H9 (cell line): Measurements from ENCODE around the gene TAF9. TPM values are rescaled to one million over a fixed set of nuclear protein-coding genes. Genes with fewer than 3 reads are reported as not detected.

Experiments used
- DNase-seq: peaks from one replicate; pipeline ENCODE4 v3.0.0-alpha.2; 2017
- H2AFZ ChIP-seq: one replicate; pipeline ENCODE4 v1.6.1; 2013; ENCODE audit warnings: mild to moderate bottlenecking, low read length, control low read depth, moderate library complexity
- H2AK5ac ChIP-seq: 2 replicates; pipeline ENCODE4 v1.6.1; 2013; ENCODE audit warnings: low read length, control low read depth, mixed read lengths; ENCODE audit not compliant: insufficient read length
- H2BK120ac ChIP-seq: one replicate; pipeline ENCODE4 v1.6.1; 2013; ENCODE audit warnings: low read depth, mild to moderate bottlenecking, low read length, control low read depth, inconsistent platforms; ENCODE audit not compliant: poor library complexity, severe bottlenecking
- H2BK12ac ChIP-seq: 2 replicates; pipeline ENCODE4 v1.6.1; 2013; ENCODE audit warnings: low read length, control low read depth, mixed read lengths, low read depth; ENCODE audit not compliant: insufficient read length
- H2BK15ac ChIP-seq: 2 replicates; pipeline ENCODE4 v1.6.1; 2013; ENCODE audit warnings: low read depth, low read length, control low read depth
- H2BK20ac ChIP-seq: one replicate; pipeline ENCODE4 v1.6.1; 2013; ENCODE audit warnings: low read depth, mild to moderate bottlenecking, low read length, control low read depth, inconsistent platforms; ENCODE audit not compliant: poor library complexity, severe bottlenecking
- H2BK5ac ChIP-seq: 2 replicates; pipeline ENCODE4 v1.6.1; 2013; ENCODE audit warnings: low read length, control low read depth, mixed read lengths; ENCODE audit not compliant: insufficient read length
- H3K14ac ChIP-seq: 2 replicates; pipeline ENCODE4 v1.6.1; 2013; ENCODE audit warnings: low read length, control low read depth; ENCODE audit not compliant: insufficient read depth
- H3K18ac ChIP-seq: 2 replicates; pipeline ENCODE4 v1.6.1; 2013; ENCODE audit warnings: low read depth, mild to moderate bottlenecking, mixed read lengths, low read length, control low read depth; ENCODE audit not compliant: insufficient read length
- H3K23ac ChIP-seq: 2 replicates; pipeline ENCODE4 v1.6.1; 2013; ENCODE audit warnings: low read length, control low read depth, mixed read lengths, low read depth; ENCODE audit not compliant: insufficient read length
- H3K23me2 ChIP-seq: 2 replicates; pipeline ENCODE4 v1.6.1; 2013; ENCODE audit warnings: low read depth, mild to moderate bottlenecking, mixed read lengths, low read length, control low read depth; ENCODE audit not compliant: insufficient read length, poor library complexity, severe bottlenecking
- H3K27ac ChIP-seq: 2 replicates; pipeline ENCODE4 v1.5.1; 2013; ENCODE audit warnings: low read length, control low read depth, mixed read lengths, low read depth; ENCODE audit not compliant: insufficient read length
- H3K27me3 ChIP-seq: 2 replicates; pipeline ENCODE4 v1.6.1; 2013; ENCODE audit warnings: low read length, control low read depth, inconsistent platforms; ENCODE audit not compliant: insufficient read depth
- H3K4ac ChIP-seq: 2 replicates; pipeline ENCODE4 v1.6.1; 2013; ENCODE audit warnings: low read depth, mild to moderate bottlenecking, control low read depth, inconsistent platforms, low read length, moderate library complexity
- H3K4me1 ChIP-seq: 2 replicates; pipeline ENCODE4 v1.6.1; 2013; ENCODE audit warnings: low read length, control low read depth, inconsistent platforms; ENCODE audit not compliant: insufficient read depth
- H3K4me2 ChIP-seq: 2 replicates; pipeline ENCODE4 v1.6.1; 2013; ENCODE audit warnings: low read length, control low read depth, mixed read lengths; ENCODE audit not compliant: insufficient read length, insufficient read depth
- H3K56ac ChIP-seq: 2 replicates; pipeline ENCODE4 v1.6.1; 2013; ENCODE audit warnings: low read depth, mild to moderate bottlenecking, mixed read lengths, low read length, control low read depth; ENCODE audit not compliant: insufficient read length
- H3K79me1 ChIP-seq: 2 replicates; pipeline ENCODE4 v1.6.1; 2013; ENCODE audit warnings: low read depth, mild to moderate bottlenecking, moderate library complexity, low read length, control low read depth, inconsistent platforms; ENCODE audit not compliant: insufficient read depth, poor library complexity, severe bottlenecking
- H3K79me2 ChIP-seq: 2 replicates; pipeline ENCODE4 v1.6.1; 2013; ENCODE audit warnings: low read length, control low read depth, inconsistent platforms; ENCODE audit not compliant: insufficient read depth
- H3K9ac ChIP-seq: 2 replicates; pipeline ENCODE4 v1.6.1; 2013; ENCODE audit warnings: low read length, control low read depth, mixed read lengths; ENCODE audit not compliant: insufficient read length; ENCODE audit errors: extremely low read depth
- H3K9me3 ChIP-seq: one replicate; pipeline ENCODE4 v1.6.1; 2013; ENCODE audit warnings: low read depth, low read length, inconsistent platforms; ENCODE audit not compliant: control insufficient read depth
- H3T11ph ChIP-seq: one replicate; pipeline ENCODE4 v1.6.1; 2013; ENCODE audit warnings: mild to moderate bottlenecking, low read length, control low read depth, inconsistent platforms
- H4K20me1 ChIP-seq: one replicate; pipeline ENCODE4 v1.6.1; 2013; ENCODE audit not compliant: control insufficient read depth, insufficient read length, insufficient read depth
- H4K5ac ChIP-seq: 2 replicates; pipeline ENCODE4 v1.6.1; 2013; ENCODE audit warnings: low read depth, mild to moderate bottlenecking, mixed read lengths, low read length, control low read depth; ENCODE audit not compliant: insufficient read length
- H4K8ac ChIP-seq: replicated peaks from 2 replicates; pipeline ENCODE4 v1.6.1; 2013; ENCODE audit warnings: low read length, control low read depth, mixed read lengths, low read depth; ENCODE audit not compliant: insufficient read length
- H4K91ac ChIP-seq: 2 replicates; pipeline ENCODE4 v1.6.1; 2013; ENCODE audit warnings: low read depth, mild to moderate bottlenecking, moderate library complexity, mixed read lengths, low read length, control low read depth; ENCODE audit not compliant: insufficient read length
- H3K27ac Mint-ChIP-seq, 3 experiments: 2 replicates in 2 of 3; 3 replicates in 1 of 3; pipeline ENCODE4 v1.8.0; 2020 to 2021; ENCODE audit warnings: mixed read lengths in 3 of 3, mild to moderate bottlenecking in 1 of 3, moderate library complexity in 1 of 3
- H3K27me3 Mint-ChIP-seq: 2 replicates; pipeline ENCODE4 v1.8.0; 2021; ENCODE audit warnings: low read depth, mild to moderate bottlenecking, moderate library complexity, mixed read lengths
- H3K36me3 Mint-ChIP-seq, 3 experiments: 2 replicates in 2 of 3; 3 replicates in 1 of 3; pipeline ENCODE4 v1.8.0; 2020 to 2021; ENCODE audit warnings: low read depth in 3 of 3, mixed read lengths in 3 of 3; ENCODE audit not compliant: insufficient read depth in 1 of 3
- H3K4me1 Mint-ChIP-seq, 2 experiments: 2 replicates each; pipeline ENCODE4 v1.8.0; 2020; ENCODE audit warnings: mixed read lengths in 2 of 2
- H3K4me3 Mint-ChIP-seq, 2 experiments: 2 replicates in 1 of 2; 3 replicates in 1 of 2; pipeline ENCODE4 v1.8.0; 2020 to 2021; ENCODE audit warnings: mild to moderate bottlenecking in 2 of 2, mixed read lengths in 2 of 2, moderate library complexity in 1 of 2
- H3K9me3 Mint-ChIP-seq, 2 experiments: 2 replicates in 1 of 2; 3 replicates in 1 of 2; pipeline ENCODE4 v1.8.0; 2020; ENCODE audit warnings: mild to moderate bottlenecking in 2 of 2, mixed read lengths in 2 of 2, moderate library complexity in 1 of 2
- WGBS: extraction: QIAGEN DNeasy Blood & Tissue Kit; methylation state at CpG from one replicate; pipeline ENCODE4 v1.1.7; 2013; ENCODE audit warnings: missing lambda C conversion rate, low lambda C conversion rate, mixed read lengths; ENCODE audit not compliant: insufficient read length; ENCODE audit errors: extremely low coverage; 5-methylcytosine and 5-hydroxymethylcytosine counted together
- long read RNA-seq: library from polyadenylated mRNA; unstranded; transcript quantifications from one replicate; pipeline ENCODE4 v2.0.0, GENCODE V29; 2020
- total RNA-seq: library from RNA; stranded (reverse); gene quantifications from 2 replicates; pipeline ENCODE4 v1.2.1, GENCODE V29; 2021
- TF ChIP-seq, protein P1 (sequence below): fragments of 200-600 bp; sonication (generic); conservative IDR thresholded peaks from 3 replicates; pipeline ENCODE4 v1.8.0; 2021; ENCODE audit warnings: antibody characterized with exemption, mild to moderate bottlenecking

The TAF9 gene, protein sequence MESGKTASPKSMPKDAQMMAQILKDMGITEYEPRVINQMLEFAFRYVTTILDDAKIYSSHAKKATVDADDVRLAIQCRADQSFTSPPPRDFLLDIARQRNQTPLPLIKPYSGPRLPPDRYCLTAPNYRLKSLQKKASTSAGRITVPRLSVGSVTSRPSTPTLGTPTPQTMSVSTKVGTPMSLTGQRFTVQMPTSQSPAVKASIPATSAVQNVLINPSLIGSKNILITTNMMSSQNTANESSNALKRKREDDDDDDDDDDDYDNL
- 82.4 and 85.0 TPM in 2 replicates for total RNA-seq
- long read RNA-seq, transcript TAF9-205 (2 exons, 1,331 nt): minor isoform, 10 of 353 reads
- long read RNA-seq, transcript TAF9-208 (3 exons, 582 nt): minor isoform, 6 of 353 reads
- long read RNA-seq, transcript TAF9-201 (3 exons, 1,283 nt): major isoform, 296 of 353 reads
- long read RNA-seq, transcript TAF9-202 (3 exons, 1,461 nt): minor isoform, 16 of 353 reads
- long read RNA-seq, partial matches to known transcripts: 4 of 353 reads
- long read RNA-seq, other reads (novel, unspliced or antisense): 16 of 353 reads

DNA sequence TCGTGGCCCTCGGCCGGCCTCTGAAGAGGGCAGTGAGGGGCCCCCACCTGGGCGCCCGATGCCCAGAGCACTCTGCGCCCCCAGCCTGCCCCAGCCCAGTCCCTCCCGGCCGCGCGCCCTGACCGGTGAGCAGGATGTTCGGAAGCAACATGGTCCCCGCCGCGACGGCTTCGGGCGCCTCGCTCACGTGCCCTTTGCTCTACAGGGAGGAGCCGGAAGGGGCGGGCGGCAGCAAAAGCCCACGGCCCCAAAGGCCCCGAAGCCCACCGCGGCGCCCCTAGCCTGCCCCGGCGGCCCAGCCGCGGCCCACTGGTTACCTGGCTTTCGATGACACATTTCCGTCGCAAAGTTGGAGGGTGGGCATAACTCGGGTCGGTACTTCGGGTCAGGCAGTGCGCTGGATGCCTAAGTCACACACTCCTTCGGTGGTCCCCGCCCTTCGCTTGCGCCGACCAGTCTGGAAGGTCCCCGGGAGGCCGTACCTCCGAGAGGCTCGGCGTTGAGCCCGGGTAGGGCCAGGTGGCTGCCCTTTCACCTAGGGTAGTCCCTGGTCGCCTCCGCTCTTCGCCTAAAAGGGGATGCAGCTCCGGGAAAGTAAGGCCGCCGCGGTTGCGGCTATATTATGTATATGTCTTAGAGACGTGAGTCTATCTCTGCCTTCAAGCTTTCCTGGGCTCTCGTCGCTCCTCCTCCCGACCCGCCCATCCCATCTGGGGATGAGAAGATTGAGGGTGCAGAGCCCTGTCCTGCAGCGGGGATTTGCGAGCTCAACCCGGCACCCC lies at the start of gene TAF9, which contains the start of the genes AK6 and RAD17:
TSS of gene TAF9 (minus strand) at position 181 of the 782 bp plus-strand sequence. CDS start 3,783 bp downstream, outside the sequence.
TSS of gene AK6 (minus strand) at position 181 of the 782 bp plus-strand sequence. CDS start at position 151, 30 bp downstream.
TSS of gene RAD17 (plus strand) at position 479 of the 782 bp plus-strand sequence. CDS start 2,391 bp downstream, outside the sequence.
- H3K27ac ChIP-seq: peak within 1 kb of the TSS; percentile 73
- no peak within 1 kb of the TSS for H2AFZ ChIP-seq
- peaks cover 3% of the 10 kb centered on the region for H4K20me1 ChIP-seq
- TF ChIP-seq, protein P1, sequence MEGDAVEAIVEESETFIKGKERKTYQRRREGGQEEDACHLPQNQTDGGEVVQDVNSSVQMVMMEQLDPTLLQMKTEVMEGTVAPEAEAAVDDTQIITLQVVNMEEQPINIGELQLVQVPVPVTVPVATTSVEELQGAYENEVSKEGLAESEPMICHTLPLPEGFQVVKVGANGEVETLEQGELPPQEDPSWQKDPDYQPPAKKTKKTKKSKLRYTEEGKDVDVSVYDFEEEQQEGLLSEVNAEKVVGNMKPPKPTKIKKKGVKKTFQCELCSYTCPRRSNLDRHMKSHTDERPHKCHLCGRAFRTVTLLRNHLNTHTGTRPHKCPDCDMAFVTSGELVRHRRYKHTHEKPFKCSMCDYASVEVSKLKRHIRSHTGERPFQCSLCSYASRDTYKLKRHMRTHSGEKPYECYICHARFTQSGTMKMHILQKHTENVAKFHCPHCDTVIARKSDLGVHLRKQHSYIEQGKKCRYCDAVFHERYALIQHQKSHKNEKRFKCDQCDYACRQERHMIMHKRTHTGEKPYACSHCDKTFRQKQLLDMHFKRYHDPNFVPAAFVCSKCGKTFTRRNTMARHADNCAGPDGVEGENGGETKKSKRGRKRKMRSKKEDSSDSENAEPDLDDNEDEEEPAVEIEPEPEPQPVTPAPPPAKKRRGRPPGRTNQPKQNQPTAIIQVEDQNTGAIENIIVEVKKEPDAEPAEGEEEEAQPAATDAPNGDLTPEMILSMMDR: no peak
- H3K4me2 ChIP-seq: peak within 1 kb of the TSS; percentile 89
- H3K23me2 ChIP-seq: peaks cover 2% of the 10 kb centered on the region
- no peak within 1 kb of the TSS for H2BK120ac ChIP-seq
- H4K8ac ChIP-seq: no peak within 1 kb of the TSS
- H3K56ac ChIP-seq: no peak within 1 kb of the TSS
- H3K14ac ChIP-seq: peak within 1 kb of the TSS; percentile 94
- H4K5ac ChIP-seq: no peak within 1 kb of the TSS
- H2BK20ac ChIP-seq: no peak within 1 kb of the TSS
- H3K79me1 ChIP-seq: no peaks in the 10 kb centered on the region
- H2BK15ac ChIP-seq: no peak within 1 kb of the TSS
- H4K91ac ChIP-seq: no peak within 1 kb of the TSS
- no peaks in the 10 kb centered on the region for H3K27me3 ChIP-seq
- H3K4me3 Mint-ChIP-seq: peak within 1 kb of the TSS; percentile 97 to 98
- no peaks in the 10 kb centered on the region for H3K27me3 Mint-ChIP-seq
- H3K9me3 Mint-ChIP-seq: no peaks in the 10 kb centered on the region
- no peak within 1 kb of the TSS for H3K4ac ChIP-seq
- H3K18ac ChIP-seq: peak within 1 kb of the TSS; percentile 93
- H3K23ac ChIP-seq: no peak within 1 kb of the TSS
- H3T11ph ChIP-seq: no peak within 1 kb of the TSS
- H3K4me1 ChIP-seq: no peaks in the 10 kb centered on the region
- H3K27ac Mint-ChIP-seq: peak within 1 kb of the TSS; percentile 99
- H2BK12ac ChIP-seq: no peak within 1 kb of the TSS
- peak; percentile 95 for DNase-seq
- H3K9me3 ChIP-seq: no peaks in the 10 kb centered on the region
- peaks cover 30% of the 10 kb centered on the region; the same call in 1 of the 2 replicates for H3K79me2 ChIP-seq
- peaks cover 18 to 31% (median 28%) of the 10 kb centered on the region in 3 experiments; a peak in 6 of 7 replicates for H3K36me3 Mint-ChIP-seq
- H2BK5ac ChIP-seq: no peak within 1 kb of the TSS
- H2AK5ac ChIP-seq: no peak within 1 kb of the TSS
- H3K9ac ChIP-seq: peak within 1 kb of the TSS; percentile 96
- no CpG with 5 or more reads among the region's 66 CpGs for WGBS
- H3K4me1 Mint-ChIP-seq: peaks cover 10 to 15% of the 10 kb centered on the region in 2 experiments
